OCI-LY1 (cell line): ENCODE measurements around the gene GGNBP2.

Experiments
- EZH2 ChIP-seq: fragments of 200-600 bp; sonication (generic), shearing (Covaris generic); IDR thresholded peaks from 2 replicates; pipeline ENCODE4 v1.8.0; 2017; ENCODE audit warnings: borderline replicate concordance, mixed run types, mild to moderate bottlenecking, antibody characterized with exemption, low read length, moderate library complexity, mixed read lengths
- TF ChIP-seq, protein P1 (sequence below): fragments of 200-600 bp; sonication (generic), shearing (Covaris generic); IDR thresholded peaks from 2 replicates; pipeline ENCODE4 v1.5.1; 2017; ENCODE audit warnings: mild to moderate bottlenecking, antibody characterized with exemption, low read length, moderate library complexity, mixed read lengths

- TF ChIP-seq, protein P1, sequence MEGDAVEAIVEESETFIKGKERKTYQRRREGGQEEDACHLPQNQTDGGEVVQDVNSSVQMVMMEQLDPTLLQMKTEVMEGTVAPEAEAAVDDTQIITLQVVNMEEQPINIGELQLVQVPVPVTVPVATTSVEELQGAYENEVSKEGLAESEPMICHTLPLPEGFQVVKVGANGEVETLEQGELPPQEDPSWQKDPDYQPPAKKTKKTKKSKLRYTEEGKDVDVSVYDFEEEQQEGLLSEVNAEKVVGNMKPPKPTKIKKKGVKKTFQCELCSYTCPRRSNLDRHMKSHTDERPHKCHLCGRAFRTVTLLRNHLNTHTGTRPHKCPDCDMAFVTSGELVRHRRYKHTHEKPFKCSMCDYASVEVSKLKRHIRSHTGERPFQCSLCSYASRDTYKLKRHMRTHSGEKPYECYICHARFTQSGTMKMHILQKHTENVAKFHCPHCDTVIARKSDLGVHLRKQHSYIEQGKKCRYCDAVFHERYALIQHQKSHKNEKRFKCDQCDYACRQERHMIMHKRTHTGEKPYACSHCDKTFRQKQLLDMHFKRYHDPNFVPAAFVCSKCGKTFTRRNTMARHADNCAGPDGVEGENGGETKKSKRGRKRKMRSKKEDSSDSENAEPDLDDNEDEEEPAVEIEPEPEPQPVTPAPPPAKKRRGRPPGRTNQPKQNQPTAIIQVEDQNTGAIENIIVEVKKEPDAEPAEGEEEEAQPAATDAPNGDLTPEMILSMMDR: no peak
- no peak for TF ChIP-seq EZH2
These were observed 63.6 kb downstream of the GGNBP2 start for GRCh38 chr17:36608280-36608679.
